SK-N-SH treated with all-trans-retinoic acid at 6 μM for 48 hours (cell line): ENCODE results near the gene A4GNT.

ENCODE experiments used
- ATAC-seq: fragments of 200-7000 bp; cut with Tn5 transposase; 3 replicates; pipeline ENCODE4 v1.9.1; 2020; ENCODE audit warnings: mild to moderate bottlenecking, moderate library complexity
- ARNTL ChIP-seq: fragments of 450-650 bp; formaldehyde crosslinking; IDR thresholded peaks from 2 replicates; pipeline ENCODE4 v1.5.0; 2020; ENCODE audit warnings: low read depth, mild to moderate bottlenecking, moderate library complexity, borderline replicate concordance
- BACH2 ChIP-seq: fragments of 250-450 bp; sonication (Bioruptor Pico); IDR thresholded peaks from 2 replicates; pipeline ENCODE4 v1.9.0; 2021; ENCODE audit warnings: mild to moderate bottlenecking, borderline replicate concordance
- ESRRG ChIP-seq: fragments of 250-450 bp; sonication (Bioruptor Pico); IDR thresholded peaks from 2 replicates; pipeline ENCODE4 v1.6.1; 2021; ENCODE audit warnings: mild to moderate bottlenecking
- GLIS3 ChIP-seq: fragments of 250-450 bp; sonication (Bioruptor Pico); IDR thresholded peaks from 2 replicates; pipeline ENCODE4 v1.5.0; 2020; ENCODE audit warnings: mild to moderate bottlenecking, moderate library complexity
- ISL1 ChIP-seq: fragments of 250-450 bp; sonication (Bioruptor Pico); IDR thresholded peaks from 2 replicates; pipeline ENCODE4 v2.1.2; 2022; ENCODE audit warnings: mild to moderate bottlenecking, moderate library complexity
- OSR1 ChIP-seq: fragments of 250-450 bp; sonication (Bioruptor Pico); IDR thresholded peaks from 2 replicates; pipeline ENCODE4 v1.8.0; 2022; ENCODE audit warnings: moderate library complexity, mild to moderate bottlenecking, inconsistent platforms
- PPARA ChIP-seq: fragments of 250-450 bp; sonication (Bioruptor Pico); IDR thresholded peaks from 2 replicates; pipeline ENCODE4 v1.5.0; 2020; ENCODE audit warnings: mild to moderate bottlenecking, borderline replicate concordance
- RARB ChIP-seq: fragments of 250-450 bp; sonication (Bioruptor Pico); IDR thresholded peaks from 2 replicates; pipeline ENCODE4 v1.8.0; 2021; ENCODE audit warnings: mild to moderate bottlenecking, moderate library complexity
- SNAI2 ChIP-seq: fragments of 250-450 bp; sonication (Bioruptor Pico); IDR thresholded peaks from 2 replicates; pipeline ENCODE4 v1.5.0; 2020; ENCODE audit warnings: mild to moderate bottlenecking, moderate library complexity
- TCF4 ChIP-seq: fragments of 250-450 bp; sonication (Bioruptor Pico); IDR thresholded peaks from 2 replicates; pipeline ENCODE4 v1.8.0; 2021; ENCODE audit warnings: mild to moderate bottlenecking, moderate library complexity, borderline replicate concordance
- TOX ChIP-seq: fragments of 250-450 bp; sonication (Bioruptor Pico); IDR thresholded peaks from 2 replicates; pipeline ENCODE4 v1.8.0; 2021; ENCODE audit warnings: mild to moderate bottlenecking, moderate library complexity, borderline replicate concordance
- ZC3H10 ChIP-seq: fragments of 250-450 bp; sonication (Bioruptor Pico); IDR thresholded peaks from 2 replicates; pipeline ENCODE4 v1.5.1; 2021; ENCODE audit warnings: mild to moderate bottlenecking, moderate library complexity
- ZFP3 ChIP-seq: fragments of 250-450 bp; sonication (Bioruptor Pico); IDR thresholded peaks from 2 replicates; pipeline ENCODE4 v1.5.0; 2020; ENCODE audit warnings: mild to moderate bottlenecking, moderate library complexity
- ZFP30 ChIP-seq: fragments of 450-650 bp; formaldehyde crosslinking; IDR thresholded peaks from 2 replicates; pipeline ENCODE4 v1.5.0; 2022; ENCODE audit warnings: mild to moderate bottlenecking, moderate library complexity
- ZNF565 ChIP-seq: fragments of 450-650 bp; formaldehyde crosslinking; conservative IDR thresholded peaks from 2 replicates; pipeline ENCODE4 v1.5.0; 2020; ENCODE audit warnings: low read depth, mild to moderate bottlenecking, moderate library complexity
- ZNF70 ChIP-seq: fragments of 450-650 bp; formaldehyde crosslinking; IDR thresholded peaks from 2 replicates; pipeline ENCODE4 v1.5.0; 2020; ENCODE audit warnings: mild to moderate bottlenecking, moderate library complexity
- ZNF8 ChIP-seq: fragments of 450-650 bp; formaldehyde crosslinking; IDR thresholded peaks from 2 replicates; pipeline ENCODE4 v1.5.0; 2020; ENCODE audit warnings: mild to moderate bottlenecking, moderate library complexity
- TF ChIP-seq, protein P1 (sequence below): fragments of 250-450 bp; sonication (Bioruptor Pico); IDR thresholded peaks from 2 replicates; pipeline ENCODE4 v1.8.0; 2020; ENCODE audit warnings: mild to moderate bottlenecking, moderate library complexity, borderline replicate concordance
- TF ChIP-seq, protein P2 (sequence below): fragments of 250-450 bp; sonication (Bioruptor Pico); IDR thresholded peaks from 2 replicates; pipeline ENCODE4 v1.5.1; 2020; ENCODE audit warnings: low read depth, mild to moderate bottlenecking, moderate library complexity
- TF ChIP-seq, protein P3 (sequence below): fragments of 250-450 bp; sonication (Bioruptor Pico); IDR thresholded peaks from 2 replicates; pipeline ENCODE4 v1.8.0; 2021; ENCODE audit warnings: low read depth, mild to moderate bottlenecking, moderate library complexity, borderline replicate concordance
- TF ChIP-seq, protein P4 (sequence below): fragments of 250-450 bp; sonication (Bioruptor Pico); IDR thresholded peaks from 2 replicates; pipeline ENCODE4 v1.5.0; 2020; ENCODE audit warnings: mild to moderate bottlenecking, moderate library complexity
- TF ChIP-seq, protein P5 (sequence below): fragments of 250-450 bp; sonication (Bioruptor Pico); IDR thresholded peaks from 2 replicates; pipeline ENCODE4 v1.5.1; 2021; ENCODE audit warnings: mild to moderate bottlenecking, moderate library complexity

A4GNT gene

DNA sequence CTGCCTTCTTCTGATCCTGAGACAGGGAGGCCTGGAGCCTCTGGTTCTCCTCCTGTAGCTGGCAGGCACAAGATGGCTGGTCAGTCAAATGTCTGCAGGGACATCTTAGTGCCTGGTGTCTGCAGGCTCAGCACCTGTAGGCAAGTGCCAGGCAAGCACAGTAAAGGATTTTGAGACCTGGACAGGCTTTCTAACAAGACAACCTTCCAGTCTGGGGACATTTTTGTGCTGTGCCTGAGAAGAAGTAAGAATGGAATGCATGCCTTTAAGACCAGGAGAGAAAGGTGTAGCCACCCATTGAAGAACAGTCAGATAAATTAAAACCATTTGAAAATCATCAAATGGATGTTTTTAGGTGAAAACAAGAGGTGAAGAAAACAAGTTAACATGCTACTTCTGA lies 48.0 kb downstream of the A4GNT start:
- TF ChIP-seq ARNTL (CRISPR knock-in tag) (no peak), ZC3H10 (CRISPR knock-in tag) (no peak), ZFP30 (no peak), BACH2 (CRISPR knock-in tag) (no peak), ISL1 (CRISPR knock-in tag) (no peak), SNAI2 (CRISPR knock-in tag) (no peak), ZNF565 (CRISPR knock-in tag) (no peak), TOX (CRISPR knock-in tag) (no peak), PPARA (CRISPR knock-in tag) (no peak), ZNF70 (CRISPR knock-in tag) (no peak), TCF4 (CRISPR knock-in tag) (no peak), GLIS3 (CRISPR knock-in tag) (no peak), ZFP3 (no peak), ZNF8 (no peak)
- TF ChIP-seq, protein P1, sequence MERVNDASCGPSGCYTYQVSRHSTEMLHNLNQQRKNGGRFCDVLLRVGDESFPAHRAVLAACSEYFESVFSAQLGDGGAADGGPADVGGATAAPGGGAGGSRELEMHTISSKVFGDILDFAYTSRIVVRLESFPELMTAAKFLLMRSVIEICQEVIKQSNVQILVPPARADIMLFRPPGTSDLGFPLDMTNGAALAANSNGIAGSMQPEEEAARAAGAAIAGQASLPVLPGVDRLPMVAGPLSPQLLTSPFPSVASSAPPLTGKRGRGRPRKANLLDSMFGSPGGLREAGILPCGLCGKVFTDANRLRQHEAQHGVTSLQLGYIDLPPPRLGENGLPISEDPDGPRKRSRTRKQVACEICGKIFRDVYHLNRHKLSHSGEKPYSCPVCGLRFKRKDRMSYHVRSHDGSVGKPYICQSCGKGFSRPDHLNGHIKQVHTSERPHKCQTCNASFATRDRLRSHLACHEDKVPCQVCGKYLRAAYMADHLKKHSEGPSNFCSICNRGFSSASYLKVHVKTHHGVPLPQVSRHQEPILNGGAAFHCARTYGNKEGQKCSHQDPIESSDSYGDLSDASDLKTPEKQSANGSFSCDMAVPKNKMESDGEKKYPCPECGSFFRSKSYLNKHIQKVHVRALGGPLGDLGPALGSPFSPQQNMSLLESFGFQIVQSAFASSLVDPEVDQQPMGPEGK (CRISPR knock-in tag) = no peak
- TF ChIP-seq, protein P2, sequence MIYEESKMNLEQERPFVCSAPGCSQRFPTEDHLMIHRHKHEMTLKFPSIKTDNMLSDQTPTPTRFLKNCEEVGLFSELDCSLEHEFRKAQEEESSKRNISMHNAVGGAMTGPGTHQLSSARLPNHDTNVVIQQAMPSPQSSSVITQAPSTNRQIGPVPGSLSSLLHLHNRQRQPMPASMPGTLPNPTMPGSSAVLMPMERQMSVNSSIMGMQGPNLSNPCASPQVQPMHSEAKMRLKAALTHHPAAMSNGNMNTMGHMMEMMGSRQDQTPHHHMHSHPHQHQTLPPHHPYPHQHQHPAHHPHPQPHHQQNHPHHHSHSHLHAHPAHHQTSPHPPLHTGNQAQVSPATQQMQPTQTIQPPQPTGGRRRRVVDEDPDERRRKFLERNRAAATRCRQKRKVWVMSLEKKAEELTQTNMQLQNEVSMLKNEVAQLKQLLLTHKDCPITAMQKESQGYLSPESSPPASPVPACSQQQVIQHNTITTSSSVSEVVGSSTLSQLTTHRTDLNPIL (CRISPR knock-in tag) = no peak
- TF ChIP-seq, protein P3, sequence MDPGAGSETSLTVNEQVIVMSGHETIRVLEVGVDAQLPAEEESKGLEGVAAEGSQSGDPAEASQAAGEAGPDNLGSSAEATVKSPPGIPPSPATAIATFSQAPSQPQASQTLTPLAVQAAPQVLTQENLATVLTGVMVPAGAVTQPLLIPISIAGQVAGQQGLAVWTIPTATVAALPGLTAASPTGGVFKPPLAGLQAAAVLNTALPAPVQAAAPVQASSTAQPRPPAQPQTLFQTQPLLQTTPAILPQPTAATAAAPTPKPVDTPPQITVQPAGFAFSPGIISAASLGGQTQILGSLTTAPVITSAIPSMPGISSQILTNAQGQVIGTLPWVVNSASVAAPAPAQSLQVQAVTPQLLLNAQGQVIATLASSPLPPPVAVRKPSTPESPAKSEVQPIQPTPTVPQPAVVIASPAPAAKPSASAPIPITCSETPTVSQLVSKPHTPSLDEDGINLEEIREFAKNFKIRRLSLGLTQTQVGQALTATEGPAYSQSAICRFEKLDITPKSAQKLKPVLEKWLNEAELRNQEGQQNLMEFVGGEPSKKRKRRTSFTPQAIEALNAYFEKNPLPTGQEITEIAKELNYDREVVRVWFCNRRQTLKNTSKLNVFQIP (CRISPR knock-in tag) = no peak
- ATAC-seq = no peak

DNA sequence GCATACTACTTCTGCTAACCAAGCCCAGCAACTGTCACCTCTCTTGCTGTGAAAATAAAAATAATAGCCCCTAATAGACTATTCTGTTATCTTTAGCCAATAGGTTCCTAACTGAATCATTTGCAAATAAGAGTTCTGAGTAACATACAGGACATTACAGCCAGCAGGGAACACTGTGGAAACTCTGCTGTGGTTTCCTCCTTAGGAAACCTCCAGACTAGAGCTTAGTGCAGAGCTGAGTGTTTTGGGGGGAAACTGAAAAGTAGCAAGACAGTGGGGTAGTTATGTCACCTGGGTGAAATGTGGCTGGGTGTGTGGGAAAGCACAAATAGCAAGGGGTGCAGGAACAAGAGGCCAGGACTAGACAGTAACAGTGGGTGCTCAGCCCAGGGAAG lies 49.2 kb downstream of the A4GNT start:
- no peak for TF ChIP-seq ZFP3
- TF ChIP-seq, protein P1 (CRISPR knock-in tag) = no peak
- no peak for TF ChIP-seq ZNF70 (CRISPR knock-in tag)
- no peak for TF ChIP-seq ARNTL (CRISPR knock-in tag)
- TF ChIP-seq, protein P4, sequence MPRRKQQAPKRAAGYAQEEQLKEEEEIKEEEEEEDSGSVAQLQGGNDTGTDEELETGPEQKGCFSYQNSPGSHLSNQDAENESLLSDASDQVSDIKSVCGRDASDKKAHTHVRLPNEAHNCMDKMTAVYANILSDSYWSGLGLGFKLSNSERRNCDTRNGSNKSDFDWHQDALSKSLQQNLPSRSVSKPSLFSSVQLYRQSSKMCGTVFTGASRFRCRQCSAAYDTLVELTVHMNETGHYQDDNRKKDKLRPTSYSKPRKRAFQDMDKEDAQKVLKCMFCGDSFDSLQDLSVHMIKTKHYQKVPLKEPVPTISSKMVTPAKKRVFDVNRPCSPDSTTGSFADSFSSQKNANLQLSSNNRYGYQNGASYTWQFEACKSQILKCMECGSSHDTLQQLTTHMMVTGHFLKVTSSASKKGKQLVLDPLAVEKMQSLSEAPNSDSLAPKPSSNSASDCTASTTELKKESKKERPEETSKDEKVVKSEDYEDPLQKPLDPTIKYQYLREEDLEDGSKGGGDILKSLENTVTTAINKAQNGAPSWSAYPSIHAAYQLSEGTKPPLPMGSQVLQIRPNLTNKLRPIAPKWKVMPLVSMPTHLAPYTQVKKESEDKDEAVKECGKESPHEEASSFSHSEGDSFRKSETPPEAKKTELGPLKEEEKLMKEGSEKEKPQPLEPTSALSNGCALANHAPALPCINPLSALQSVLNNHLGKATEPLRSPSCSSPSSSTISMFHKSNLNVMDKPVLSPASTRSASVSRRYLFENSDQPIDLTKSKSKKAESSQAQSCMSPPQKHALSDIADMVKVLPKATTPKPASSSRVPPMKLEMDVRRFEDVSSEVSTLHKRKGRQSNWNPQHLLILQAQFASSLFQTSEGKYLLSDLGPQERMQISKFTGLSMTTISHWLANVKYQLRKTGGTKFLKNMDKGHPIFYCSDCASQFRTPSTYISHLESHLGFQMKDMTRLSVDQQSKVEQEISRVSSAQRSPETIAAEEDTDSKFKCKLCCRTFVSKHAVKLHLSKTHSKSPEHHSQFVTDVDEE (CRISPR knock-in tag) = no peak
- TF ChIP-seq GLIS3 (CRISPR knock-in tag) = no peak
- TF ChIP-seq, protein P3 (CRISPR knock-in tag) = no peak
- TF ChIP-seq OSR1 (CRISPR knock-in tag) = no peak
- TF ChIP-seq ESRRG (CRISPR knock-in tag) = no peak
- no peak for TF ChIP-seq ZC3H10 (CRISPR knock-in tag)
- TF ChIP-seq ZNF565 (CRISPR knock-in tag) = no peak
- TF ChIP-seq RARB (CRISPR knock-in tag) = no peak
- no peak for TF ChIP-seq TCF4 (CRISPR knock-in tag)
- TF ChIP-seq SNAI2 (CRISPR knock-in tag) = no peak
- TF ChIP-seq ZFP30 = no peak
- TF ChIP-seq BACH2 (CRISPR knock-in tag) = no peak
- TF ChIP-seq TOX (CRISPR knock-in tag) = no peak
- TF ChIP-seq, protein P5, sequence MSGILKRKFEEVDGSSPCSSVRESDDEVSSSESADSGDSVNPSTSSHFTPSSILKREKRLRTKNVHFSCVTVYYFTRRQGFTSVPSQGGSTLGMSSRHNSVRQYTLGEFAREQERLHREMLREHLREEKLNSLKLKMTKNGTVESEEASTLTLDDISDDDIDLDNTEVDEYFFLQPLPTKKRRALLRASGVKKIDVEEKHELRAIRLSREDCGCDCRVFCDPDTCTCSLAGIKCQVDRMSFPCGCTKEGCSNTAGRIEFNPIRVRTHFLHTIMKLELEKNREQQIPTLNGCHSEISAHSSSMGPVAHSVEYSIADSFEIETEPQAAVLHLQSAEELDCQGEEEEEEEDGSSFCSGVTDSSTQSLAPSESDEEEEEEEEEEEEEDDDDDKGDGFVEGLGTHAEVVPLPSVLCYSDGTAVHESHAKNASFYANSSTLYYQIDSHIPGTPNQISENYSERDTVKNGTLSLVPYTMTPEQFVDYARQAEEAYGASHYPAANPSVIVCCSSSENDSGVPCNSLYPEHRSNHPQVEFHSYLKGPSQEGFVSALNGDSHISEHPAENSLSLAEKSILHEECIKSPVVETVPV (CRISPR knock-in tag) = no peak
- no peak for TF ChIP-seq ISL1 (CRISPR knock-in tag)
- ATAC-seq = no peak
